HCT116 (cell line): ENCODE data around the gene RAB11FIP2. TPM values are rescaled to one million over a fixed set of nuclear protein-coding genes. Genes with fewer than 3 reads are reported as not detected.

Experiments
- ATAC-seq: fragments of 200-7000 bp; cut with Tn5 transposase; 2 replicates; pipeline ENCODE4 v1.9.1; 2020; ENCODE audit warnings: mild to moderate bottlenecking, moderate library complexity
- BruUV-seq: library from RNA; stranded (reverse); fragments of 400-500 nt; replicated peaks from 2 replicates; lab custom pipeline; 2021; lab: Mats Ljungman, UMichigan
- CTCF ChIA-PET: fragments of 300-600 bp; sonication (Branson Sonifier 250); formaldehyde crosslinking; loops from one replicate; lab custom pipeline; 2021; ENCODE audit warnings: antibody characterized with exemption; lab: Charles Lee
- POLR2A ChIA-PET: fragments of 300-600, 350-600 bp; sonication (Branson Sonifier 250); formaldehyde crosslinking; loops from one replicate; lab custom pipeline; 2021; ENCODE audit warnings: antibody characterized with exemption; lab: Charles Lee
- RAD21 ChIA-PET, 2 experiments: fragments of 300-600 bp; sonication (Branson Sonifier 250); formaldehyde crosslinking; loops; one replicate each; lab custom pipeline; 2023; ENCODE audit warnings: low total read pairs in 2 of 2; ENCODE audit not compliant: uncharacterized antibody in 2 of 2, unreplicated experiment in 2 of 2, low non-redundant PET in 1 of 2; lab: Charles Lee
- DNase-seq: peaks from one replicate; pipeline ENCODE4 v3.0.0-alpha.2; 2010; ENCODE audit warnings: low read depth, low spot score
- H2AFZ ChIP-seq: fragments of 200-600 bp; shearing (Covaris generic), sonication (generic); 2 replicates; pipeline ENCODE4 v1.6.1; 2017; ENCODE audit warnings: low read depth, mixed run types, mixed read lengths, antibody characterized with exemption, low read length; ENCODE audit not compliant: poor library complexity, severe bottlenecking
- H3K27ac ChIP-seq: 2 replicates; pipeline ENCODE4 v1.5.1; 2012; ENCODE audit warnings: low read depth, low read length
- H3K27me3 ChIP-seq: fragments of 200-600 bp; sonication (generic); 2 replicates; pipeline ENCODE4 v1.6.1; 2016; ENCODE audit warnings: mixed run types, low read length, mixed read lengths; ENCODE audit not compliant: insufficient read depth
- H3K36me3 ChIP-seq, 2 experiments: fragments of 200-500 bp in 1 of 2; fragments of 200-600 bp in 1 of 2; sonication (Bioruptor generic) in 1 of 2; sonication (generic) in 1 of 2; 2 replicates each; pipeline versions ENCODE4 v1.5.1 to v1.6.1; 2014 to 2016; ENCODE audit warnings: low read length in 2 of 2, inconsistent platforms in 1 of 2, mixed read lengths in 1 of 2, mixed run types in 1 of 2; ENCODE audit not compliant: insufficient read depth in 2 of 2, control insufficient read depth in 1 of 2
- H3K4me1 ChIP-seq, 2 experiments: fragments of 200-600 bp in 1 of 2; sonication (generic) in 1 of 2; 2 replicates each; pipeline versions ENCODE4 v1.5.1 to v1.6.1; 2012 to 2017; ENCODE audit warnings: low read length in 2 of 2, inconsistent platforms in 1 of 2, mild to moderate bottlenecking in 1 of 2, mixed read lengths in 1 of 2, mixed run types in 1 of 2, moderate library complexity in 1 of 2; ENCODE audit not compliant: insufficient read depth in 2 of 2, control insufficient read depth in 1 of 2
- H3K4me2 ChIP-seq: fragments of 200-600 bp; sonication (generic); 2 replicates; pipeline ENCODE4 v1.6.1; 2017; ENCODE audit warnings: mixed run types, low read length, mixed read lengths
- H3K4me3 ChIP-seq, 2 experiments: fragments of 200-600 bp in 1 of 2; sonication (generic) in 1 of 2; replicated peaks in 1 of 2; 2 replicates each; pipeline ENCODE4 v1.5.1; 2011 to 2016; ENCODE audit warnings: low read length in 2 of 2, control low read depth in 1 of 2, low read depth in 1 of 2, mild to moderate bottlenecking in 1 of 2, mixed read lengths in 1 of 2, mixed run types in 1 of 2
- H3K79me2 ChIP-seq: fragments of 200-600 bp; sonication (generic); 2 replicates; pipeline ENCODE4 v1.6.1; 2017; ENCODE audit warnings: mild to moderate bottlenecking, mixed run types, low read length, moderate library complexity, mixed read lengths; ENCODE audit not compliant: insufficient read depth
- H3K9ac ChIP-seq: fragments of 200-600 bp; sonication (generic); 2 replicates; pipeline ENCODE4 v1.6.1; 2016; ENCODE audit warnings: low read length, mixed read lengths
- H3K9me2 ChIP-seq: fragments of 200-600 bp; sonication (generic), shearing (Covaris generic); 2 replicates; pipeline ENCODE4 v1.6.1; 2017; ENCODE audit warnings: mixed run types, mild to moderate bottlenecking, moderate library complexity; ENCODE audit not compliant: insufficient read depth
- H3K9me3 ChIP-seq, 2 experiments: fragments of 200-500 bp in 1 of 2; fragments of 200-600 bp in 1 of 2; sonication (Bioruptor generic) in 1 of 2; sonication (generic) in 1 of 2; 2 replicates each; pipeline ENCODE4 v1.6.1; 2014 to 2017; ENCODE audit warnings: low read length in 2 of 2, mixed read lengths in 2 of 2, inconsistent platforms in 1 of 2, low read depth in 1 of 2, mild to moderate bottlenecking in 1 of 2, mixed run types in 1 of 2, moderate library complexity in 1 of 2; ENCODE audit not compliant: control insufficient read depth in 1 of 2, insufficient read depth in 1 of 2
- H4K20me1 ChIP-seq: fragments of 200-600 bp; sonication (generic), shearing (Covaris generic); 2 replicates; pipeline ENCODE4 v1.6.1; 2017; ENCODE audit warnings: mixed run types, mild to moderate bottlenecking, moderate library complexity; ENCODE audit not compliant: insufficient read depth
- CEBPB ChIP-seq: IDR thresholded peaks from 2 replicates; pipeline ENCODE4 v1.6.1; 2012; ENCODE audit warnings: low read depth
- EZH2phosphoT487 ChIP-seq: fragments of 200-600 bp; IDR thresholded peaks from 2 replicates; pipeline ENCODE4 v1.6.1; 2018; ENCODE audit warnings: antibody characterized with exemption, borderline replicate concordance
- FOSL1 ChIP-seq: IDR thresholded peaks from 2 replicates; pipeline ENCODE4 v1.6.1; 2012; ENCODE audit warnings: low read depth
- POLR2AphosphoS5 ChIP-seq: IDR thresholded peaks from 2 replicates; pipeline ENCODE4 v1.6.1; 2011; ENCODE audit warnings: mild to moderate bottlenecking, low read depth, low read length, moderate library complexity
- SIN3A ChIP-seq: IDR thresholded peaks from 2 replicates; pipeline ENCODE4 v1.6.1; 2012; ENCODE audit warnings: low read depth
- SP1 ChIP-seq: IDR thresholded peaks from 2 replicates; pipeline ENCODE4 v1.6.1; 2012; ENCODE audit warnings: low read depth
- SRF ChIP-seq: IDR thresholded peaks from 2 replicates; pipeline ENCODE4 v1.6.1; 2012; ENCODE audit warnings: low read depth
- TCF7L2 ChIP-seq: IDR thresholded peaks from 2 replicates; pipeline ENCODE4 v1.7.0; 2011; ENCODE audit warnings: borderline replicate concordance, inconsistent platforms; ENCODE audit not compliant: insufficient read depth, insufficient read length; ENCODE audit errors: extremely low read depth
- YY1 ChIP-seq: IDR thresholded peaks from 2 replicates; pipeline ENCODE4 v1.6.1; 2011; ENCODE audit warnings: low read length, low read depth, moderate library complexity, mild to moderate bottlenecking; ENCODE audit not compliant: insufficient replicate concordance; ENCODE audit errors: extremely low read depth
- ZFX ChIP-seq: fragments of 450-650 bp; IDR thresholded peaks from 2 replicates; pipeline ENCODE4 v1.6.1; 2017
- ZNF274 ChIP-seq: fragments of 200-500 bp; sonication (Bioruptor generic); IDR thresholded peaks from 2 replicates; pipeline ENCODE4 v1.6.1; 2014; ENCODE audit warnings: mild to moderate bottlenecking, low read depth, low read length, inconsistent platforms
- intact Hi-C: fragments of 100-400 bp; cut with micrococcal nuclease; formaldehyde crosslinking; loops from 2 replicates; pipeline ENCODE4 v1.10.0; 2022
- total RNA-seq: library from RNA; stranded (reverse); gene quantifications from one replicate; pipeline ENCODE4 v1.2.1, GENCODE V29; 2021; ENCODE audit not compliant: unreplicated experiment
- TF ChIP-seq, protein P1 (sequence below): IDR thresholded peaks from 2 replicates; pipeline ENCODE4 v1.6.1; 2011; ENCODE audit warnings: mild to moderate bottlenecking, low read length, moderate library complexity; ENCODE audit not compliant: insufficient replicate concordance; ENCODE audit errors: extremely low read depth
- TF ChIP-seq, protein P2 (sequence below): IDR thresholded peaks from 2 replicates; pipeline ENCODE4 v1.6.1; 2012; ENCODE audit warnings: low read depth
- TF ChIP-seq, protein P3 (sequence below): IDR thresholded peaks from 2 replicates; pipeline ENCODE4 v1.6.1; 2012
- TF ChIP-seq, protein P4 (sequence below): IDR thresholded peaks from 2 replicates; pipeline ENCODE4 v1.6.1; 2012
- TF ChIP-seq, protein P5 (sequence below), 3 experiments: fragments of 200-600 bp in 1 of 3; sonication (generic) in 1 of 3; IDR thresholded peaks in 2 of 3; conservative IDR thresholded peaks in 1 of 3; 2 replicates each; pipeline ENCODE4 v1.5.1; 2012 to 2017; ENCODE audit warnings: low read depth in 2 of 3, low read length in 2 of 3, antibody characterized with exemption in 1 of 3, borderline replicate concordance in 1 of 3, control low read depth in 1 of 3, mild to moderate bottlenecking in 1 of 3, mixed read lengths in 1 of 3, mixed run types in 1 of 3, moderate library complexity in 1 of 3; ENCODE audit not compliant: insufficient read depth in 1 of 3

The RAB11FIP2 gene
- total RNA-seq, 1 experiment from 2014 or later, result 16.8 TPM

DNA sequence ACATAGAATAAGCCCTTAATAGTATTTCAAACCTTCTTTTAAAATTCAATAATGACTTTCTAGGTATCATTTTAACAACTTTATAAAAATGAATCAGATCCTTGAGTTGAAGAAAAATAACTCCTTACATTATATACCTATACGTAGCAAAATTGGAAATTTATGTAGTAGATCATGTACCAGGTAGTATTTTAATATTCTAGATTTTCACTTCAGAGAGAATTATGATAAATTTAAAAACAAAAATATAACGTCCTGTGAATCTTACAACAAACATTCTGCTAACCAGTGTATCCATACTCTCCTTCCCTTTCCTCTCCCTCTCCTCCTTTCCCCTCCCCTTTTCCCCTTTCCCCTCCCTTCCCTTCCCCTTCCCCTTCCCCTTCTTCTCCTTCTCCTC is 6.1 kb upstream of the RAB11FIP2 start:
- peaks cover 0 to 1% of the 10 kb centered on the region in 2 experiments; a peak in 1 of 4 replicates for H3K4me1 ChIP-seq
- ChIA-PET CTCF (no interaction called here), POLR2A (no interaction called here), RAD21 (no interaction called here)
- H3K27ac ChIP-seq, result no peak overlapping the region
- no TSS peak for BruUV-seq
- H3K27me3 ChIP-seq, result no peaks in the 10 kb centered on the region
- no peak overlapping the region for H2AFZ ChIP-seq
- no peak for TF ChIP-seq EZH2phosphoT487
- TF ChIP-seq, protein P1, sequence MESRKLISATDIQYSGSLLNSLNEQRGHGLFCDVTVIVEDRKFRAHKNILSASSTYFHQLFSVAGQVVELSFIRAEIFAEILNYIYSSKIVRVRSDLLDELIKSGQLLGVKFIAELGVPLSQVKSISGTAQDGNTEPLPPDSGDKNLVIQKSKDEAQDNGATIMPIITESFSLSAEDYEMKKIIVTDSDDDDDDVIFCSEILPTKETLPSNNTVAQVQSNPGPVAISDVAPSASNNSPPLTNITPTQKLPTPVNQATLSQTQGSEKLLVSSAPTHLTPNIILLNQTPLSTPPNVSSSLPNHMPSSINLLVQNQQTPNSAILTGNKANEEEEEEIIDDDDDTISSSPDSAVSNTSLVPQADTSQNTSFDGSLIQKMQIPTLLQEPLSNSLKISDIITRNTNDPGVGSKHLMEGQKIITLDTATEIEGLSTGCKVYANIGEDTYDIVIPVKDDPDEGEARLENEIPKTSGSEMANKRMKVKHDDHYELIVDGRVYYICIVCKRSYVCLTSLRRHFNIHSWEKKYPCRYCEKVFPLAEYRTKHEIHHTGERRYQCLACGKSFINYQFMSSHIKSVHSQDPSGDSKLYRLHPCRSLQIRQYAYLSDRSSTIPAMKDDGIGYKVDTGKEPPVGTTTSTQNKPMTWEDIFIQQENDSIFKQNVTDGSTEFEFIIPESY, result no peak
- TF ChIP-seq POLR2AphosphoS5, result no peak
- TF ChIP-seq, protein P2, sequence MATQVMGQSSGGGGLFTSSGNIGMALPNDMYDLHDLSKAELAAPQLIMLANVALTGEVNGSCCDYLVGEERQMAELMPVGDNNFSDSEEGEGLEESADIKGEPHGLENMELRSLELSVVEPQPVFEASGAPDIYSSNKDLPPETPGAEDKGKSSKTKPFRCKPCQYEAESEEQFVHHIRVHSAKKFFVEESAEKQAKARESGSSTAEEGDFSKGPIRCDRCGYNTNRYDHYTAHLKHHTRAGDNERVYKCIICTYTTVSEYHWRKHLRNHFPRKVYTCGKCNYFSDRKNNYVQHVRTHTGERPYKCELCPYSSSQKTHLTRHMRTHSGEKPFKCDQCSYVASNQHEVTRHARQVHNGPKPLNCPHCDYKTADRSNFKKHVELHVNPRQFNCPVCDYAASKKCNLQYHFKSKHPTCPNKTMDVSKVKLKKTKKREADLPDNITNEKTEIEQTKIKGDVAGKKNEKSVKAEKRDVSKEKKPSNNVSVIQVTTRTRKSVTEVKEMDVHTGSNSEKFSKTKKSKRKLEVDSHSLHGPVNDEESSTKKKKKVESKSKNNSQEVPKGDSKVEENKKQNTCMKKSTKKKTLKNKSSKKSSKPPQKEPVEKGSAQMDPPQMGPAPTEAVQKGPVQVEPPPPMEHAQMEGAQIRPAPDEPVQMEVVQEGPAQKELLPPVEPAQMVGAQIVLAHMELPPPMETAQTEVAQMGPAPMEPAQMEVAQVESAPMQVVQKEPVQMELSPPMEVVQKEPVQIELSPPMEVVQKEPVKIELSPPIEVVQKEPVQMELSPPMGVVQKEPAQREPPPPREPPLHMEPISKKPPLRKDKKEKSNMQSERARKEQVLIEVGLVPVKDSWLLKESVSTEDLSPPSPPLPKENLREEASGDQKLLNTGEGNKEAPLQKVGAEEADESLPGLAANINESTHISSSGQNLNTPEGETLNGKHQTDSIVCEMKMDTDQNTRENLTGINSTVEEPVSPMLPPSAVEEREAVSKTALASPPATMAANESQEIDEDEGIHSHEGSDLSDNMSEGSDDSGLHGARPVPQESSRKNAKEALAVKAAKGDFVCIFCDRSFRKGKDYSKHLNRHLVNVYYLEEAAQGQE, result no peak
- TF ChIP-seq, protein P3, sequence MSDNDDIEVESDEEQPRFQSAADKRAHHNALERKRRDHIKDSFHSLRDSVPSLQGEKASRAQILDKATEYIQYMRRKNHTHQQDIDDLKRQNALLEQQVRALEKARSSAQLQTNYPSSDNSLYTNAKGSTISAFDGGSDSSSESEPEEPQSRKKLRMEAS, result no peak
- TF ChIP-seq SIN3A, result no peak
- TF ChIP-seq CEBPB, result no peak
- no peak for TF ChIP-seq YY1
- TF ChIP-seq, protein P4, sequence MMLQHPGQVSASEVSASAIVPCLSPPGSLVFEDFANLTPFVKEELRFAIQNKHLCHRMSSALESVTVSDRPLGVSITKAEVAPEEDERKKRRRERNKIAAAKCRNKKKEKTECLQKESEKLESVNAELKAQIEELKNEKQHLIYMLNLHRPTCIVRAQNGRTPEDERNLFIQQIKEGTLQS, result no peak
- TF ChIP-seq, protein P5, sequence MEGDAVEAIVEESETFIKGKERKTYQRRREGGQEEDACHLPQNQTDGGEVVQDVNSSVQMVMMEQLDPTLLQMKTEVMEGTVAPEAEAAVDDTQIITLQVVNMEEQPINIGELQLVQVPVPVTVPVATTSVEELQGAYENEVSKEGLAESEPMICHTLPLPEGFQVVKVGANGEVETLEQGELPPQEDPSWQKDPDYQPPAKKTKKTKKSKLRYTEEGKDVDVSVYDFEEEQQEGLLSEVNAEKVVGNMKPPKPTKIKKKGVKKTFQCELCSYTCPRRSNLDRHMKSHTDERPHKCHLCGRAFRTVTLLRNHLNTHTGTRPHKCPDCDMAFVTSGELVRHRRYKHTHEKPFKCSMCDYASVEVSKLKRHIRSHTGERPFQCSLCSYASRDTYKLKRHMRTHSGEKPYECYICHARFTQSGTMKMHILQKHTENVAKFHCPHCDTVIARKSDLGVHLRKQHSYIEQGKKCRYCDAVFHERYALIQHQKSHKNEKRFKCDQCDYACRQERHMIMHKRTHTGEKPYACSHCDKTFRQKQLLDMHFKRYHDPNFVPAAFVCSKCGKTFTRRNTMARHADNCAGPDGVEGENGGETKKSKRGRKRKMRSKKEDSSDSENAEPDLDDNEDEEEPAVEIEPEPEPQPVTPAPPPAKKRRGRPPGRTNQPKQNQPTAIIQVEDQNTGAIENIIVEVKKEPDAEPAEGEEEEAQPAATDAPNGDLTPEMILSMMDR (IDR thresholded peaks at IDR 0.05 in 2 of 3, conservative IDR thresholded peaks at IDR 0.05 in 1 of 3; ENCODE audit: borderline replicate concordance in 1 of 3, insufficient read depth in 1 of 3, low read depth in 2 of 3, low read length in 2 of 3), result no peak
- no peak for TF ChIP-seq ZNF274
- TF ChIP-seq SP1, result no peak
- TF ChIP-seq SRF, result no peak
- no peak for TF ChIP-seq FOSL1
- TF ChIP-seq ZFX, result no peak
- TF ChIP-seq TCF7L2, result no peak
- intact Hi-C loops, result no loop called here
- no peaks in the 10 kb centered on the region for H3K9me2 ChIP-seq
- no peaks in the 10 kb centered on the region for H3K79me2 ChIP-seq
- no peaks in the 10 kb centered on the region for H3K36me3 ChIP-seq
- DNase-seq (no peak), ATAC-seq (no peak)
- no peak overlapping the region for H3K4me2 ChIP-seq
- no peaks in the 10 kb centered on the region for H4K20me1 ChIP-seq
- H3K9me3 ChIP-seq, result no peaks in the 10 kb centered on the region
- no peak overlapping the region for H3K4me3 ChIP-seq
- no peak overlapping the region for H3K9ac ChIP-seq
